ENCODE results near the gene PRELID2. TPM values are rescaled to one million over a fixed set of nuclear protein-coding genes. Genes with fewer than 3 reads are reported as not detected.

PRELID2 gene
- total RNA-seq, 2 donors from 2014 or later, result 6.7 to 14.3 TPM

- H3K27me3 Mint-ChIP-seq (ENCODE audit: insufficient read depth), result peaks cover 8% of the 10 kb centered on the region
- H3K27ac Mint-ChIP-seq, result no peak overlapping the region
- Histone ChIP-seq H3K9ac (ENCODE audit: extremely low read depth, low read length, poor library complexity, severe bottlenecking) (no peak overlapping the region), H3K4me3 (ENCODE audit: low read length) (no peak overlapping the region), H3K27me3 (ENCODE audit: control insufficient read depth, insufficient read depth, low read length, poor library complexity, severe bottlenecking) (no peaks in the 10 kb centered on the region), H3K9me3 (ENCODE audit: control insufficient read depth, low read length) (no peaks in the 10 kb centered on the region), H3K36me3 (ENCODE audit: control insufficient read depth, insufficient read depth, low read length) (no peaks in the 10 kb centered on the region), H3K27ac (ENCODE audit: low read depth, low read length) (no peak overlapping the region), H3K4me1 (ENCODE audit: control insufficient read depth, insufficient read depth, low read length) (peaks cover 11% of the 10 kb centered on the region)
- TF ChIP-seq CTCF (conservative IDR thresholded peaks at IDR 0.05), result no peak
- DNase-seq, result no peak
- whole genome bisulfite sequencing, 2 experiments (ENCODE audit: insufficient coverage in 1 of 2, insufficient read length in 1 of 2), result 94 to 100% methylated on average over 3 to 4 of the region's 4 CpGs
- H3K4me1 Mint-ChIP-seq, result peaks cover 13% of the 10 kb centered on the region
- H3K36me3 Mint-ChIP-seq (ENCODE audit: low read depth), result no peaks in the 10 kb centered on the region
- H3K9me3 Mint-ChIP-seq, result peaks cover 2% of the 10 kb centered on the region
- H3K4me3 Mint-ChIP-seq, result no peak overlapping the region
Measured at GRCh38 chr5:145858959-145859358, 23.8 kb upstream of the PRELID2 start.

GRCh38 chr5:145856285-145856818, 21.2 kb upstream of the PRELID2 start:
- 13 to 25% methylated on average over 8 to 25 of the region's 25 CpGs for WGBS, 2 experiments (ENCODE audit: insufficient coverage in 1 of 2, insufficient read length in 1 of 2)
- H3K27me3 Mint-ChIP-seq (ENCODE audit: insufficient read depth), result peaks cover 6% of the 10 kb centered on the region
- H3K36me3 Mint-ChIP-seq (ENCODE audit: low read depth), result no peaks in the 10 kb centered on the region
- peak overlapping the region; percentile 94 for H3K27ac Mint-ChIP-seq
- DNase-seq, result peak; percentile 96
- Histone ChIP-seq H3K36me3 (ENCODE audit: control insufficient read depth, insufficient read depth, low read length) (no peaks in the 10 kb centered on the region), H3K9me3 (ENCODE audit: control insufficient read depth, low read length) (no peaks in the 10 kb centered on the region), H3K4me3 (ENCODE audit: low read length) (peak overlapping the region; percentile 50), H3K27ac (ENCODE audit: low read depth, low read length) (peak overlapping the region; percentile 58), H3K9ac (ENCODE audit: extremely low read depth, low read length, poor library complexity, severe bottlenecking) (peak overlapping the region; percentile 17), H3K4me1 (ENCODE audit: control insufficient read depth, insufficient read depth, low read length) (peaks cover 18% of the 10 kb centered on the region), H3K27me3 (ENCODE audit: control insufficient read depth, insufficient read depth, low read length, poor library complexity, severe bottlenecking) (no peaks in the 10 kb centered on the region)
- peak overlapping the region; percentile 61 for H3K4me3 Mint-ChIP-seq
- no peaks in the 10 kb centered on the region for H3K9me3 Mint-ChIP-seq
- TF ChIP-seq CTCF (conservative IDR thresholded peaks at IDR 0.05), result peak; percentile 29
- peaks cover 16% of the 10 kb centered on the region for H3K4me1 Mint-ChIP-seq

- TF ChIP-seq CTCF (conservative IDR thresholded peaks at IDR 0.05), result no peak
- peaks cover 16% of the 10 kb centered on the region for H3K4me1 Mint-ChIP-seq
- H3K9ac ChIP-seq (ENCODE audit: extremely low read depth, low read length, poor library complexity, severe bottlenecking), result peak overlapping the region; percentile 17
- H3K9me3 ChIP-seq (ENCODE audit: control insufficient read depth, low read length), result no peaks in the 10 kb centered on the region
- no peaks in the 10 kb centered on the region for H3K27me3 ChIP-seq (ENCODE audit: control insufficient read depth, insufficient read depth, low read length, poor library complexity, severe bottlenecking)
- 80 to 85% methylated on average over 1 to 3 of the region's 4 CpGs for WGBS, 2 experiments (ENCODE audit: insufficient coverage in 1 of 2, insufficient read length in 1 of 2)
- peaks cover 18% of the 10 kb centered on the region for H3K4me1 ChIP-seq (ENCODE audit: control insufficient read depth, insufficient read depth, low read length)
- DNase-seq, result no peak
- H3K27ac ChIP-seq (ENCODE audit: low read depth, low read length), result peak overlapping the region; percentile 58
- H3K4me3 Mint-ChIP-seq, result peak overlapping the region; percentile 61
- H3K4me3 ChIP-seq (ENCODE audit: low read length), result peak overlapping the region; percentile 50
- H3K27ac Mint-ChIP-seq, result peak overlapping the region; percentile 94
- H3K36me3 ChIP-seq (ENCODE audit: control insufficient read depth, insufficient read depth, low read length), result no peaks in the 10 kb centered on the region
- H3K36me3 Mint-ChIP-seq (ENCODE audit: low read depth), result no peaks in the 10 kb centered on the region
- peaks cover 3% of the 10 kb centered on the region for H3K27me3 Mint-ChIP-seq (ENCODE audit: insufficient read depth)
- H3K9me3 Mint-ChIP-seq, result no peaks in the 10 kb centered on the region
Measured at GRCh38 chr5:145855763-145856267, 20.7 kb upstream of the PRELID2 start.

All from endodermal cell (in vitro differentiated cells).